ENCODE data around the gene TSPAN9.
A peak's percentile ranks its signal among the peaks of the same experiment; 100 is the strongest.

The TSPAN9 gene, protein sequence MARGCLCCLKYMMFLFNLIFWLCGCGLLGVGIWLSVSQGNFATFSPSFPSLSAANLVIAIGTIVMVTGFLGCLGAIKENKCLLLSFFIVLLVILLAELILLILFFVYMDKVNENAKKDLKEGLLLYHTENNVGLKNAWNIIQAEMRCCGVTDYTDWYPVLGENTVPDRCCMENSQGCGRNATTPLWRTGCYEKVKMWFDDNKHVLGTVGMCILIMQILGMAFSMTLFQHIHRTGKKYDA

DNA sequence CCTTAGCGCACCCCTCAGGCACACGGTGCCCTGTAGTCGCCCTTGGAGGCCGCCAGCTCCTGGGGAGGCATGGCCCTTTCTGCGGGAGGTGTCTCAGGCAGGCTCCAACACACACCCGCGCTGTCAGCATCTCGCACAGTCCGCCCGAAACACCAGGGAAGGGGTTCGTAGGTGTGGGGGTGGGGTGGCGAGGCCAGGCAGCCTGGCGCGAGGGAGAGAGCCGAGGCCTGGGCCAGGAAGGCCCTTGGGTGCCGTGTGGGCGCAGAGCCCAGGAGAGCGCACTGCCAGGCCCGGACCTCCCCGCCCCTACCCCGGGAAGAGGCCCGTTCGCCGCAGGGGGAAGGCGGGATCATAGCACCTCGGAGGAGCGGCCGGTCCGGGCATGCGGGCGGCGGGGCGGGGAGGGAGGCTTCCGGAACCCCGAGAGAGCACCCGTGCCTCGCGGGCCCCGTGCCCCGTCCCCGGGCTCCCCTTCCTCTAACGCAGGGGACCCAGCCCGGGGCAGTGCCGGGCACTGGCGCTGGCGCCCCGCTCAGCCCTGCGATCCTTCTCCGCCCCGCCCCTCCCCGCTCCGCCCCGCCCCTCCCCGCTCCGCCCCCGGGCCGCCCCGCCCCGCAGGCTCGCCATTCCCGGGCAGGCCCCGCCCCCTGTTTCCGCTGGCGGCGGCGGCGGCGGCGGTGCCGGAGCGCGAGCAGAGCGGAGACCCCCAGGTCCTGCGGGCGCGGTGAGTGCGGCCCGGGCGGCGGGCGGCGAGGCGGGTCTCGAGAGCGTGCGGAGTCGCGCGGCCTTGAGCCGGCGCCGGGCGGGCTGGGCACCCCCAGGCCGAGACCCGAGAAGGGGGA lies at the start of gene TSPAN9:
Gene TSPAN9, plus strand, starts transcription at position 650 of the 842 bp plus-strand sequence. CDS start 123,815 bp downstream, outside the sequence.
- TF ChIP-seq, protein P1, sequence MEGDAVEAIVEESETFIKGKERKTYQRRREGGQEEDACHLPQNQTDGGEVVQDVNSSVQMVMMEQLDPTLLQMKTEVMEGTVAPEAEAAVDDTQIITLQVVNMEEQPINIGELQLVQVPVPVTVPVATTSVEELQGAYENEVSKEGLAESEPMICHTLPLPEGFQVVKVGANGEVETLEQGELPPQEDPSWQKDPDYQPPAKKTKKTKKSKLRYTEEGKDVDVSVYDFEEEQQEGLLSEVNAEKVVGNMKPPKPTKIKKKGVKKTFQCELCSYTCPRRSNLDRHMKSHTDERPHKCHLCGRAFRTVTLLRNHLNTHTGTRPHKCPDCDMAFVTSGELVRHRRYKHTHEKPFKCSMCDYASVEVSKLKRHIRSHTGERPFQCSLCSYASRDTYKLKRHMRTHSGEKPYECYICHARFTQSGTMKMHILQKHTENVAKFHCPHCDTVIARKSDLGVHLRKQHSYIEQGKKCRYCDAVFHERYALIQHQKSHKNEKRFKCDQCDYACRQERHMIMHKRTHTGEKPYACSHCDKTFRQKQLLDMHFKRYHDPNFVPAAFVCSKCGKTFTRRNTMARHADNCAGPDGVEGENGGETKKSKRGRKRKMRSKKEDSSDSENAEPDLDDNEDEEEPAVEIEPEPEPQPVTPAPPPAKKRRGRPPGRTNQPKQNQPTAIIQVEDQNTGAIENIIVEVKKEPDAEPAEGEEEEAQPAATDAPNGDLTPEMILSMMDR (conservative IDR thresholded peaks at IDR 0.05; ENCODE audit: low read length): no peak
- H3K4me3 ChIP-seq (ENCODE audit: low read length): peak within 1 kb of the TSS; percentile 72
- DNase-seq (ENCODE audit: low read depth): peak; percentile 76

DNA sequence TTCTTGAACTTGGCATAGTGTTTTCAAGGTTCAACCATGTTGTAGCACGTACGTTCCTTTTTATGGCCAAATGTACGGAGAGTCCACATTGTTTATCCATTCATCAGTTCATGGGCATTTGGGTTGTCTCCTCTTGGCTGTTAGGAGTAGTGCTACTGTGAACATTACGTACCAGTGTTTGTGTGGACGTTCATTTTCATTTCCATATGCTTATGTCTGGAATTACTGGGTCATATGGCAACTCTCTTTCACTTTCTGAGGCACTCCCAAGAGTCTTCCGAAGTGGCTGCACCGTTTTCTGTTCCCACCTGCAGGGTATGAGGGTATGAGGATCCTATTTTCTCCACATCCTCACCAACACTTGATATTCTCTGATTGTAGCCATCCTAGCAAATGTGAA lies 49.1 kb upstream of the TSPAN9 start:
- TF ChIP-seq, protein P1 (conservative IDR thresholded peaks at IDR 0.05; ENCODE audit: low read length): no peak
- DNase-seq (ENCODE audit: low read depth): no peak
- no peak overlapping the region for H3K4me3 ChIP-seq (ENCODE audit: low read length)

DNA sequence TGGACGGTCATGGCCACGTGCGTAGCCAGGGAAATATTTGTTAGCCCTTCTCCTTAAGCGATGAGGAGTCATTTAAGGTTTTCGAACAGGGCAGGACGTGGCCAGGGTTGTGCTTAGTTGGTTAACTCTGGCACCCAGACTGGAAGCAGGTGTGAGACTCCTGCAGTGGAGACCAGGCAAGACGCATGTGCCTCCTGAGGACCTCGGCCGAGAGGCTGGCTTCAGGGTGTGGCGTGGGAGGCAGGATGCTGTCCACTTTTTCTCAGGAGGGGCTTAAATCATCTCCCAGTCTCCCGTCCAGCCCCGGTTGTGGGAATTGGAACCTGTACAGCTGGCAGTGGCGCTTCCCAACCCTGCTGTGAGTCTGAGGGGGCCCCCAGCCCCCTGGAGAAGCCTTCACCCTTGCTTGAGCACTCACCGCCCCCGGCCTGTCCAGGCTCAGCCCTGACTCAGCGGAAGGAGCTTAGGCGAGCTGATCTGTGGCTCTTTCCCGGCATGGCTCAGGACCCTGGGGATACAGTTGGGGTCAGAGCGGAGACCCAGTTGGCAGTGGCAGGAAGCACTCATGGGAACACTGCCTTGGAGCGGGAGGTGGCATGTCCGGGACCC lies 46.3 kb upstream of the TSPAN9 start:
- DNase-seq (ENCODE audit: low read depth): no peak
- no peak overlapping the region for H3K4me3 ChIP-seq (ENCODE audit: low read length)
- TF ChIP-seq, protein P1 (conservative IDR thresholded peaks at IDR 0.05; ENCODE audit: low read length): no peak

DNA sequence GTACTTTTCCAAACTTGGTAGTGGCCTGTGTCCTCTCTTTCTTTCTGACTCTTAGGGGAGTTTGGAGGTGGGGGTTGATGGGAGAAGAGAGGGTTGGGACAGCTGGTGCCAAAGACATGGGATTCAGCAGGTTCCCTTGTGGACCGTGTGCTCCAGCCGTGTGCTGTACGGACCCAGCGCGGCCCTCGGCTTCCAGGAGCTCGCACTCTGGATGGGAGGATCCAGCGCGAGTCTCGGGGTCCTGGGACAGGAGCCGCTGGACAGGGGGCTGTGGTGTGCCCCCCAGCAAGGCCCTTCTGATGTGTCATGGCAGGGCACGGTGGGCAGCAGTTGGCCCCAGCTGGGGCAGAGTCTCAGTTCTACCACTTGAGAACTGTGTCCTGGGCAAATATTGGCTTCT lies 45.0 kb upstream of the TSPAN9 start:
- no peak for DNase-seq (ENCODE audit: low read depth)
- no peak overlapping the region for H3K4me3 ChIP-seq (ENCODE audit: low read length)
- TF ChIP-seq, protein P1 (conservative IDR thresholded peaks at IDR 0.05; ENCODE audit: low read length): no peak

DNA sequence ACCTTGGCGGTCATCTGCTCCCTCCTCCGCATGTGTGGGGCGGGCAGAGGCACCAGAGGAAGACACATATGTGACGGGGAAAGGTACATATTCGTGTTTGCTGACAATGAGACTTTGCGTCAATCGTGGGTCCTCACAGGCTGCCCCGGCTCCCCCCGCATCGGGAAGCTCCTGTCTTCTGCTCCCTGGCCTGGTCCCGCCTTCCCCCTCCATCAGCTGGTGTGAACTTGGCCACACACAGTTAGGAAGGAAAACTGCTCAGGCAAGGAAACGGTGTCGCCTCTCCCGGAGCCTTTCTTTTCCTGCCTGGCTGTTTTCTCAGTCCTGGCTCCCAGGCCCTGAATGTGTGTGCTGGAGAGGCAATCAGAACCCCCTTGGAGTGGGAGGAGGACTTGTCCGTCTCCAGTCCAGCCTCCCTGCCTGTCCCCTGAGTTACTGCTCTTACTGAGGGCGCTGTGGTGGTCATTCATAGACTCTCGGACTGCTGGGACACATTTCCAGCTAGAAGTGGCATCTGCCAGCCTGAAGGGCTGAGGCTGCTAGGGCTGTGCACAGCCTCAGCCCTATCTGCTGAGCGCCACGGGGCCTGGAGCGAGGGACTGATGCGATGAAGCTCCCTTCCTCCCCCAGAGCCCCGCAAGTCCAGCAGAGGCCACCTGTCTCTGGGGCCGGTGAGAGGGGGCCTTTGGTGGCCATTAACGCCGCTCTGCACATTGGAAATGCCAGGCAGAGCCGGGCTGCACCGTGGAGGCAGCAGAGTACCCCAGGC lies 44.2 kb upstream of the TSPAN9 start:
- TF ChIP-seq, protein P1 (conservative IDR thresholded peaks at IDR 0.05; ENCODE audit: low read length): no peak
- no peak overlapping the region for H3K4me3 ChIP-seq (ENCODE audit: low read length)

DNA sequence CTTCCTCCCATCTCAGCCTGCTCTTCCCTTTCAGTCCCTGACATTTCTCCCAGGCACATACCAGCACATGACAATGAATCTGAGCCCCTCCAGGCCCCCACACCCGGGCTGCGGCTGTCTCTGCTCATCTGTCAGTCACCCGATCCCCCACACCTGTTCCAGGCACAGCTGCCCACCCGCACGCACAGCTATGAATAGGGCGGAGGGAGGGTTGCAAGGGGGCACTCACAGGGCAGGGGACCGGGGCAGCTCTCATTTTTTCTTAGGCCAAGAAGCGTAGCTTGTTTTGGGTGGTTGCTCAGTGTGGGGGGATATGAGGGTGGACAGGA lies 43.7 kb upstream of the TSPAN9 start:
- no peak overlapping the region for H3K4me3 ChIP-seq (ENCODE audit: low read length)
- TF ChIP-seq, protein P1 (conservative IDR thresholded peaks at IDR 0.05; ENCODE audit: low read length): no peak
- DNase-seq (ENCODE audit: low read depth): no peak

More for the DNA sequence above, 44.2 kb upstream of the TSPAN9 start:
- no peak for DNase-seq (ENCODE audit: low read depth)

All from AG10803 (cell line).